NCI-H2227 treated with DMSO at 0.1 percent for 48 hours (cell line): ENCODE results near the gene CTSE.

ENCODE experiments used
- DNase-seq: peaks from one replicate; lab custom pipeline; 2025; lab: John Stamatoyannopoulos, UW

The CTSE gene

GRCh38 chr1:206049919-206050600 is 26.4 kb upstream of the CTSE start:
- no peak for DNase-seq

GRCh38 chr1:206049293-206049692 is 25.6 kb upstream of the CTSE start:
- no peak for DNase-seq

DNA sequence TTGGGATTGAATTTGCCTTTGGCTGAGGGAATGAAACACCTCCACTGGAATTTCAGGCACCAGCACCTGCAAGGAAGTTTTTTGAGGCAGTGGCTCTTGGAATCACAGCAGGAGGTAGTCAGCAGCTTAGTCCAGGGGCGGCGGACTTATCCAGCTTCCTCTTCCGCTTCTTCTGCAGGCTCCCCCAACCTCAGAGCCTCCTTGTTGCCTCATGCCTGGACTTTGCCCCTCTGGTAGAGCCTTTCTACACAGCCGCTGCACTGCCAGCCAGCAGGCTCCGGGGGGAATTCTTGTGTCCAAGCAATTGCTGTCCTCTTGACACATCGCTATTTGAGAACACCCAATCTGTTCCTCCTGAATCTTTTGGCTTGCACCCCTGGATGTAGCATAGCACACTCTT is 24.9 kb upstream of the CTSE start:
- no peak for DNase-seq

GRCh38 chr1:206047271-206047670 is 23.6 kb upstream of the CTSE start:
- no peak for DNase-seq

DNA sequence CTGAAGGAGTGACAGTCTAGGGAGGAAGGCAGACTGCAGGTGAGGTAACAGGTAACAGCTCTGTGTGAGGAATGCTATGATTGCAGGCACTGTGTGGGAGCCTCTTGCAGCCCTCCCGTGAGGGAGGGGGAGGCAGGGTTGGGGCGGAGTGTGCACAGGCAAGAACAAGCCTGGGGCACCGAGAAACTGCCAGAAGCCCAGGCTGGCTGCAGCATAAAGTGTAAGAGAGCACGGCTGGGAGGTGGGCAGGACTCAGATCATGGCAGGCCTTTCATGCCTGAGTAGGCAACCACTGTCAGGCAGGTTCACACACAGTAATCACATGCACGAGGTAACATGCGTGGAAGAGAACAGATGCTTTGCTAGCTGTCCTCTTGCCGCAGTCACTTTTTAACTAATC is 17.9 kb upstream of the CTSE start:
- peak; percentile 35 for DNase-seq

GRCh38 chr1:206040328-206040727 is 16.6 kb upstream of the CTSE start:
- no peak for DNase-seq

GRCh38 chr1:206039046-206039973 is 15.6 kb upstream of the CTSE start:
- no peak for DNase-seq

- DNase-seq = peak; percentile 70
Observed at GRCh38 chr1:206037581-206037980, 13.9 kb upstream of the CTSE start.

DNA sequence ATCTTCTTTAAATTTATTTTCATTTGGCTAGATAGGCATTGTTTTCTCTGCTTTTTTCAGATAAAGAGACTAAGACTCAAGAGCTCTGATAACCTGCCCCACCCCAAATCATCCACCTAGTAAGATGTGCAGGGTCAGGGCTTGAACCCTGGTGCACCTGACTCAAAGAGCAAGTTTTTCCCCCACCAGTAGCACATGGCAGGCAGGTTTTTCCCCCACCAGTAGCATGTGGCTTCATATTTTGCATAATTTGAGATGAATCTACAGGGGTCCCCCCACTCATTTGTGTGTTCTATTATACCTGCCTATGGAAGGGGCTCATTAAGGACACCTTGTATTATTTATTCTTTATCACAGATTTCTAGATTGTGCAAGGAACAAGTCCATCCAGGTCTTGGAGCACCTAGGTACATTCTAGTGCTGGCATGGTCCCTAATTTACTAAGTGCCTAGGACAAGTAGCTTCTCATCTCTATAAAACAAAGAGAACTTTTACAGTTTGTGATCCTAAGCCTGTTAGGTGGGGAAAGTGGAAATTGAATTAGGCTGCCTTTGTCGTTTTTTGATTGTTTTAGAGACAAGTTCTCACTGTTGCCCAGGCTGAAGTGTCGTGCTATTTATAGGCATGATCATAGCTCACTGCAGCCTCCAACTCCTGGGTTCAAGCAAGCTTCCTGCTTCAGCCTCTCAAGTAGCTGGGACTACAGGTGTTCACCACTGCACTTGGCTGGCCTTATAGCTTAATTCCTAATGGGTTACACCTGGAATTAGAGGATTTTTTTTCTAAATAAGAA is 13.2 kb upstream of the CTSE start:
- no peak for DNase-seq

GRCh38 chr1:206035027-206035426 is 11.3 kb upstream of the CTSE start:
- DNase-seq = peak; percentile 24

DNA sequence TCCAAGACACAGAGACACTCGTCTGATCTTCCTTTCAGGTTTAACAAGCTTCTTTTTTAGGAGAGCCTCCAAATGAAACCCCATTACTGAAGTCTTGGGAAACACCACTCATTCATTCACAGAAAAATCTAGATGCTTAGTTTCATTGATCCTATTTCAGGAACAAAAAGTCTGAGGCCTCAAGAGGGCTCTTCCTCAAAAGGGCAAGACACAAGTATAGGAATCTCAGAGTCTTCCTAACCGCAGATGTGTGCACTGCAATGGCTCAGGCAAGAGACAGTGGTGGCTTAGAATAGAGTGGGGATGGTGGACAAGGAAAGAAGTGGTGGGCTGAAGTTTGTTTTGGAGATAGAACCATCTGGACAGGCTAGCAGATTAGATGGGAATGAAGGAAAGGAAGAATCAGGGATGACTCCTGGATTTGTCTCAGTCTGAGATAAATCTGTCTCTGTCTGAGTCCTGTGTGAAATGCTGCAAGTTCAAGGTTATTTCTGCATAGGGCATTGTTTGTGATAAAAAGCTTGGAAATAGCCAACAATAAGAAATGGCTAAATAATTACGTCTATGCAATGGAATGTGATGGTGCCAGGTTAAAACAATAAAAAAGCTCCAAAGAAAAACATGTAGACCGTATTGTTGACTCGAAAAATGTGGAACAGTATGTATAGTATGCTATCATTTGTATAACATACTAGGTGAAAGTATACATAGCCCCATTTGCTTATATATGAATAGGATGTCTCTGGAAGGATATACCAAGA is 8.9 kb upstream of the CTSE start:
- DNase-seq = no peak

DNA sequence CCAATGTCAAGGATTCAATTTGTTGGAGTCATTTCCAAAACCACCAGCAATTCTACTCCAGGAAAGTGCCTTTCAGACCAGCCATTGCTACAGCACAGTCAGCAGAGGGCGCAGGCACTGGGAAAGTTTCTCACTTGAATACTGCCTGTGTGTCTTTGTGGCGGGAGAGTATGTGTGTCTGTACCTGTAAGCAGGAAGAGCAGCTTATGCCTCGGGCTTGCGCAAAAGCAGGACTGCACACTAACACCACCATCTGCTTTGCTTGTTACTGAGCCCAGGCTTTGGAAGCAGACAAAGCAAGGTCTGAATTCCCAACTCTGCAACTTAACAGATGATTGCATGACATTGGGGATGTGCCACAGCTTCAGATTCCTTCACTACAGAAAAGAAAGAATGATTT is 7.0 kb upstream of the CTSE start:
- DNase-seq = peak; percentile 76

DNA sequence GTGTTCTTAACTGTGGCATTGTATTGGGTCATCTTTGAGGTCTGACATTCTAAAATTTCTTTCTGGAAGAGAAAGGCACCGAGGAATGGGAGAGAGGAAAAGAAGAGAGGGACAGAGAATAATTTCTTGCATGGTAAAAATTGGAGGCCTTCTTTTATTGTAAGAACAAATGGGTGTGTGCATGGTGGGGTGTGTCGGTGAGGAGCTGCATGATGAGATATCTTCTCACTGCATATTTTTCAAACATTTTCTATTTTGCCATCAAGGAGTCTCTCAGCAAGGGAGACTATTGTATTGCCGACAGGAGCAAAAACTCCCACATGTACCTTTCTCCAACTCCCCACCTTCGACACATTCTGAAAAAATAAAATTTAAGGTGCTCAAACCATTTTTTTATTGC is 6.5 kb upstream of the CTSE start:
- no peak for DNase-seq

DNA sequence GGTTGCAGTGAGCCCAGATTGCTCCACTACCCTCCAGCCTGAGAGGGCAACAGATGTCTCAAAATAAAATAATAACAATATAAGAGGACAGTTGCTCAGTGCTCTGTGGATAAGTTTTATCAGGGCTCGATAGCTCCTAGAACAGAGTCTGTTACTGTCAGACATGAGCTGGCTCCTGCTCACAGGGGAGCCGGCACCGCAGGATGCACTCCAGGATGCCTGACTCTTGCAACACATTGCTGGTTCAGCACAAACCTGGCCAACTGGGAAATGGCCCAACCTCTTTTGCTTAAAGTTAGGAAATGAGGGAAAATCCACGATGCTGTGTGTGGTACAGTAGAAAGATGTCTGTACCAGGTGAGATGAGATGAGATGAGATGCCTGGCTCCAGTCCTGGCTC is 5.8 kb upstream of the CTSE start:
- no peak for DNase-seq

DNA sequence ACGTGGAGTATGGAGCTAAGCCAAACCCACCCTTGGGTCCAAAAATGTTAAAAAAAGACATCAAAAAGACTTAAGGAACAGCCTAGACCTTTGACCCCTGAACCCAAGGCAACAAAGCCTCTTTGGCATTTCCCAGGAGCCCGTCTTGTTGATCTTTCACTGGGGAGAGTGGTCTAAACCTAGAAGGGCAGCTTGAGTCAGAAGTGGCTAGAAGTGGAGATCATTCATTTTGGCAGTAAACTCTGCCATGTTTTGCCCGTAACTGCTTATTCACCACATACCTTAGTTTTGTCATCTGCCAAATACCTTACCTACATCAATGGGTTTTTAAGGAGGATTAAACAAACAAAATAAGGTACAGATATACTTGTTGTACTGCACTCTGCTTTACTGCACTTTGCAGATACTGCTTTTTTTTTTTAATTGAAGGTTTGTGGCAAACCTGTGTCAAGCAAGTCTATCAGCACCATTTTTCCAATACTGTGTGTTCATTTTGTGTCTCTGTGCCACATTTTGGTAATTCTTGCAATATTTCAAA is 1.7 kb upstream of the CTSE start:
- DNase-seq = no peak

DNA sequence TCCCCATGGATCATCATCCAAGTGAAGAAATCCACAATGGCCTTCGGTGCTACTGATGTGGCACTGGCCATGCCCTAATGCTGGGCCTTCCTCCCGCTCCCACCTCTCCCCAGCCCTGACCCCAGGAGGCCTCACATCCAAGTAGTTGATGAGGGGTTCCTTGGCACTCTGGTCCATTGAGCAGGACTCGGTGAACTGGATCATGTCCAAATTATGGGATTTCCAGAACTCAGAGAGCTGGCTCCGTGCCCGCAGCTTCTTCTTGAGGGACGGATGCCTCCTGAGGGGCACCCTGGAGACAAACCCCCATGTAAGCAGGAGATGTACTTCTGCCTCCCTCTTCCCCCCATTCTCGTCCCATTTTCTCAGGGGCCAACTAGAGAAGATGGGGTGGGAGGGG is 929 bp downstream of the CTSE start:
- no peak for DNase-seq

DNA sequence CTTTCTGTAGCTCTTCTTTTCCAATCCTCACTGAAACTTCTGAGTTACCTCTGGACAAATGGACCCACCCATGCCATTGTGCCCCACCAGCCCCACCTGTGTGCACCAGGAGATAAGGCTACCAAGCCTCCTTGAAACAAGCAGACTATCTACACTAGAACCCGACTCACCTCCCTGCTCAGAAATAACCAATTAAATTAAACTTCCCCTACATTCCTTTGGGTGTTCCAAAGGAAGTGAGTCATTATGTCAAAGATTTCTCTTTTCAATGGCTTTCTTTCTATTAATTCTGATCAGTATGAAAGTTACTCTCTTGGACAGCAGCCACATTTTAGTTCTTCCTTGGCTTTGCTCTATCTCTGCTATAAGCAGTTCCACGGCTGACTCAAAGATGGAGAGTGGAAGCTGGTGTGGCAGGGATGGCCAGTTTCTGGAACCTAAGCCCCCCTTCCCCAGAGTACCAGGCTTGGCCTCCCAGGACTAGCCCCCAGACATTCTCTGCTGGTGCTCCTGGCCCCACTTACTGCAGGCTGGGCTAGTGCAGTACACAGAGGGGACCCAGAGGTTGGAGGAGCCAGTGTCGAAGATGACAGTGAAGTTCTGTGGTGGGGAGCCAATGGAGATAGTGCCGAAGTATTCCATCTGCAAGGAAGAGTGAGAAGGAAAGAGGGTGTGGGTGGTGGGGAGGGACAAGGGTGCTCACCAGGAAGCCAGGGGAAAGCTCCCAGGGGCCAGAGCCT is 1.9 kb downstream of the CTSE start:
- DNase-seq = no peak

DNA sequence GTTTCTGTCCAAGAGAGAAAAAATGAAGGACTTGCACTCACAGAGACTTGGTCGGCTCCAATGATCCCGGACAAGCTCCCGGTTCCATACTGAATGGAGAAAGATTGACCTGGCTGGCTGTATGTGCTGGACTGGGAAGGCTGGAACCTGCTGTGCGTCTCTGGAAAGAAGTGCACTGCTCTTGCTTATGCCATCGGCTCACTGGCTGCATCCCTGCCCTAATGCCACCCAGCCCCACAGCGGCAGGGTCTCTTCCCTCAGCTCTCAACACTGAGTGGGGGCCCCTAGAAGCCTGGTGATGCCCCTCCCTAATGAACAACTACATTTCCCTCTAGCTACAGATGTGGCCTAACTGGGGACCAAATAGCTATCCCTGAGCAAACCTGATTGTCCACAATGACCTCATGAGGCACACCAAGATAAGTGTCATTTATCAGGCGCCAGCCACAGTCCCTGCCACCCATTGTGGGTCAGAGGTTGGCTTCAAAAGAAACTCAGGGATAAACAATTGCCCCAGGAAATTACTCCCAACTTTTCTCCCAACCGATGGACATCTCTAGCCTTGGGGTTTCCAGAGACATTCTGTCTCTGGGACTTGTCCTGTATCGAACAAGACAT is 2.6 kb downstream of the CTSE start:
- no peak for DNase-seq

GRCh38 chr1:206020393-206021007 is 3.2 kb downstream of the CTSE start:
- DNase-seq = no peak

- DNase-seq = no peak
Observed at GRCh38 chr1:206015071-206015470, 8.6 kb downstream of the CTSE start.
